NT2/D1 (cell line): ENCODE data around the gene STX17.

Source experiments
- DNase-seq: peaks from one replicate; pipeline ENCODE4 v3.0.0-alpha.2; 2011; ENCODE audit warnings: low read depth, low spot score
- H3K27me3 ChIP-seq: 2 replicates; pipeline ENCODE4 v1.6.0; 2011; ENCODE audit warnings: mild to moderate bottlenecking; ENCODE audit not compliant: insufficient read length, insufficient read depth
- H3K36me3 ChIP-seq: 2 replicates; pipeline ENCODE4 v1.6.1; 2011; ENCODE audit warnings: mild to moderate bottlenecking, low read length, mixed read lengths; ENCODE audit not compliant: insufficient read depth, insufficient read length
- H3K4me1 ChIP-seq: 2 replicates; pipeline ENCODE4 v1.5.1; 2011; ENCODE audit not compliant: insufficient read depth, insufficient read length
- H3K4me3 ChIP-seq: 2 replicates; pipeline ENCODE4 v1.5.1; 2011; ENCODE audit warnings: low read depth; ENCODE audit not compliant: insufficient read length
- H3K9ac ChIP-seq: 2 replicates; pipeline ENCODE4 v1.6.0; 2011; ENCODE audit warnings: low read depth; ENCODE audit not compliant: insufficient read length
- H3K9me3 ChIP-seq: 2 replicates; pipeline ENCODE4 v1.5.1; 2011; ENCODE audit warnings: mild to moderate bottlenecking, low read length; ENCODE audit not compliant: insufficient read depth
- SUZ12 ChIP-seq: IDR thresholded peaks from 2 replicates; pipeline ENCODE4 v1.6.1; 2011; ENCODE audit not compliant: insufficient read length, insufficient read depth; ENCODE audit errors: extremely low read depth
- YY1 ChIP-seq: IDR thresholded peaks from 2 replicates; pipeline ENCODE4 v1.6.1; 2011; ENCODE audit not compliant: insufficient read length, insufficient read depth
- ZNF274 ChIP-seq: IDR thresholded peaks from 2 replicates; pipeline ENCODE4 v1.6.1; 2011; ENCODE audit warnings: mild to moderate bottlenecking, low read depth, low read length

STX17 gene

GRCh38 chr9:99907208-99907532, 716 bp downstream of the STX17 start:
- TF ChIP-seq YY1 (no peak), SUZ12 (no peak), ZNF274 (no peak)

GRCh38 chr9:99911600-99911999, 5.1 kb downstream of the STX17 start:
- TF ChIP-seq ZNF274, result no peak
- no peak for TF ChIP-seq SUZ12
- TF ChIP-seq YY1, result no peak
- H3K4me1 ChIP-seq, result no peaks in the 10 kb centered on the region
- DNase-seq, result no peak
- H3K4me3 ChIP-seq, result no peak overlapping the region
- H3K27me3 ChIP-seq, result no peaks in the 10 kb centered on the region
- peaks cover 12% of the 10 kb centered on the region for H3K36me3 ChIP-seq
- H3K9ac ChIP-seq, result no peak overlapping the region
- H3K9me3 ChIP-seq, result no peaks in the 10 kb centered on the region

More at GRCh38 chr9:99907208-99907532, 716 bp downstream of the STX17 start:
- Histone ChIP-seq H3K4me3 (peak overlapping the region; percentile 83), H3K27me3 (peaks cover 5% of the 10 kb centered on the region), H3K36me3 (no peaks in the 10 kb centered on the region), H3K4me1 (no peaks in the 10 kb centered on the region), H3K9ac (peak overlapping the region; percentile 90), H3K9me3 (no peaks in the 10 kb centered on the region)
- DNase-seq, result no peak

- no peaks in the 10 kb centered on the region for H3K9me3 ChIP-seq
- no peaks in the 10 kb centered on the region for H3K27me3 ChIP-seq
- H3K4me3 ChIP-seq, result no peak overlapping the region
- H3K9ac ChIP-seq, result no peak overlapping the region
- TF ChIP-seq ZNF274, result no peak
- TF ChIP-seq YY1, result no peak
- no peak for TF ChIP-seq SUZ12
- no peak for DNase-seq
- no peaks in the 10 kb centered on the region for H3K4me1 ChIP-seq
- peaks cover 44% of the 10 kb centered on the region for H3K36me3 ChIP-seq
These were observed 10.2 kb downstream of the STX17 start for GRCh38 chr9:99916650-99917049.

- no peak overlapping the region for H3K9ac ChIP-seq
- H3K4me1 ChIP-seq, result no peaks in the 10 kb centered on the region
- no peaks in the 10 kb centered on the region for H3K9me3 ChIP-seq
- TF ChIP-seq YY1 (no peak), ZNF274 (no peak), SUZ12 (no peak)
- no peak overlapping the region for H3K4me3 ChIP-seq
- H3K36me3 ChIP-seq, result peaks cover 56% of the 10 kb centered on the region
- no peaks in the 10 kb centered on the region for H3K27me3 ChIP-seq
- no peak for DNase-seq
These were observed 11.7 kb downstream of the STX17 start for GRCh38 chr9:99918134-99918533.

- Histone ChIP-seq H3K27me3 (no peaks in the 10 kb centered on the region), H3K4me1 (no peaks in the 10 kb centered on the region), H3K36me3 (peaks cover 64% of the 10 kb centered on the region), H3K9ac (no peak overlapping the region), H3K9me3 (peaks cover 2% of the 10 kb centered on the region), H3K4me3 (no peak overlapping the region)
- DNase-seq, result no peak
- no peak for TF ChIP-seq SUZ12
- TF ChIP-seq ZNF274, result no peak
- no peak for TF ChIP-seq YY1
These were observed 13.5 kb downstream of the STX17 start for GRCh38 chr9:99919930-99920329.

- no peaks in the 10 kb centered on the region for H3K4me1 ChIP-seq
- H3K9me3 ChIP-seq, result peaks cover 16% of the 10 kb centered on the region
- TF ChIP-seq ZNF274 (no peak), SUZ12 (no peak), YY1 (no peak)
- H3K4me3 ChIP-seq, result no peak overlapping the region
- H3K36me3 ChIP-seq, result peaks cover 46% of the 10 kb centered on the region
- no peaks in the 10 kb centered on the region for H3K27me3 ChIP-seq
- DNase-seq, result no peak
- no peak overlapping the region for H3K9ac ChIP-seq
These were observed 15.6 kb downstream of the STX17 start for GRCh38 chr9:99921875-99922710.

GRCh38 chr9:99922711-99923030, 16.2 kb downstream of the STX17 start:
- no peaks in the 10 kb centered on the region for H3K4me1 ChIP-seq
- H3K4me3 ChIP-seq, result no peak overlapping the region
- DNase-seq, result no peak
- H3K9me3 ChIP-seq, result peaks cover 16% of the 10 kb centered on the region
- H3K9ac ChIP-seq, result no peak overlapping the region
- H3K27me3 ChIP-seq, result no peaks in the 10 kb centered on the region
- no peak for TF ChIP-seq YY1
- no peak for TF ChIP-seq ZNF274
- peaks cover 41% of the 10 kb centered on the region for H3K36me3 ChIP-seq

- Histone ChIP-seq H3K27me3 (no peaks in the 10 kb centered on the region), H3K36me3 (peaks cover 21% of the 10 kb centered on the region), H3K9me3 (peaks cover 16% of the 10 kb centered on the region), H3K4me1 (no peaks in the 10 kb centered on the region), H3K9ac (no peak overlapping the region), H3K4me3 (no peak overlapping the region)
- DNase-seq, result no peak
- TF ChIP-seq YY1 (no peak), SUZ12 (no peak), ZNF274 (no peak)
These were observed 19.1 kb downstream of the STX17 start for GRCh38 chr9:99925541-99925940.
